Gastroesophageal sphincter (tissue), 4 donors: Measurements from ENCODE around the gene GEMIN5. TPM values are rescaled to one million over a fixed set of nuclear protein-coding genes. Genes with fewer than 3 reads are reported as not detected.
A peak's percentile ranks its signal among the peaks of the same experiment; 100 is the strongest.
"Not testable (repeated sequence)": the region's sequence is repeated elsewhere in the genome, so short reads cannot be mapped to it uniquely, and the experiment has no call there.

Experiments
- ATAC-seq: fragments of 150-250 bp; one replicate; pipeline ENCODE4 v1.9.1; 2016; ENCODE audit warnings: mild to moderate bottlenecking, moderate library complexity
- H3K27ac ChIP-seq, 4 donors: fragments of 200-600 bp; sonication (generic) in 3 of 4; 1 replicate in 3 of 4; 2 replicates in 1 of 4; pipeline ENCODE4 v1.5.1; 2016 to 2019
- H3K27me3 ChIP-seq: fragments of 200-600 bp; sonication (generic); one replicate; pipeline ENCODE4 v1.5.1; 2019
- H3K36me3 ChIP-seq, 2 donors: fragments of 200-600 bp; sonication (generic); one replicate each; pipeline ENCODE4 v1.5.1; 2019; ENCODE audit warnings: control low read depth in 1 of 2
- H3K4me1 ChIP-seq, 3 donors: fragments of 200-600 bp; sonication (generic); 1 replicate in 2 of 3; 2 replicates in 1 of 3; pipeline ENCODE4 v1.5.1; 2016 to 2019; ENCODE audit warnings: control low read depth in 2 of 3
- H3K4me3 ChIP-seq, 2 donors: fragments of 200-600 bp; sonication (generic); one replicate each; pipeline ENCODE4 v1.5.1; 2019; ENCODE audit warnings: mild to moderate bottlenecking in 1 of 2, moderate library complexity in 1 of 2
- H3K9me3 ChIP-seq, 3 donors: fragments of 200-600 bp; sonication (generic); one replicate each; pipeline ENCODE4 v1.5.1; 2017 to 2019; ENCODE audit warnings: control low read depth in 2 of 3
- CTCF ChIP-seq, 4 experiments: fragments of 200-600 bp in 2 of 4; fragments of 450-650 bp in 2 of 4; sonication (generic) in 1 of 4; IDR thresholded peaks; one replicate each; pipeline ENCODE4 v1.5.1; 2017 to 2019; ENCODE audit warnings: antibody characterized with exemption in 4 of 4, mild to moderate bottlenecking in 2 of 4, moderate library complexity in 2 of 4
- EP300 ChIP-seq: sonication (generic); formaldehyde crosslinking; IDR thresholded peaks from one replicate; pipeline ENCODE4 v1.6.1; 2017; ENCODE audit warnings: antibody characterized with exemption, mild to moderate bottlenecking
- POLR2A ChIP-seq, 2 donors: fragments of 450-650 bp; IDR thresholded peaks; one replicate each; pipeline ENCODE4 v1.6.1; 2017; ENCODE audit warnings: antibody characterized with exemption in 2 of 2, mild to moderate bottlenecking in 2 of 2, moderate library complexity in 1 of 2
- POLR2AphosphoS5 ChIP-seq: sonication (generic); formaldehyde crosslinking; IDR thresholded peaks from one replicate; pipeline ENCODE4 v1.6.1; 2017; ENCODE audit warnings: antibody characterized with exemption
- WGBS, 2 donors: methylation state at CpG; one replicate each; pipeline ENCODE4 v1.1.5; 2018; ENCODE audit warnings: low coverage in 1 of 2; 5-methylcytosine and 5-hydroxymethylcytosine counted together
- total RNA-seq, 4 donors: library from RNA; depleted of rRNA; stranded (reverse); fragments of >200 nt; gene quantifications; one replicate each; pipeline ENCODE4 v1.1.0, GENCODE V29; 2016

The GEMIN5 gene
- total RNA-seq, 4 donors from 2014 or later, result 15.8 to 30.0 (median 19.4) TPM

GRCh38 chr5:154940772-154941620 lies 3.0 kb upstream of the GEMIN5 start, which contains the start of gene MRPL22:
MRPL22 (plus strand) TSS chr5:154941073; CDS start chr5:154941111, 38 bp downstream.
- H3K27me3 ChIP-seq, result no peaks in the 10 kb centered on the region
- peaks cover 0 to 7% of the 10 kb centered on the region in 2 donors for H3K36me3 ChIP-seq
- TF ChIP-seq CTCF (IDR thresholded peaks at IDR 0.05) (peak in 3 of 4 experiments; percentile 28 to 50 (median 43)), POLR2A (IDR thresholded peaks at IDR 0.05) (peak; percentile 32 to 36), POLR2AphosphoS5 (peak; percentile 86), EP300 (no peak)
- H3K27ac ChIP-seq, result peak within 1 kb of the TSS; percentile 31 to 86 (median 82)
- ATAC-seq, result peak; percentile 79
- no peaks in the 10 kb centered on the region for H3K9me3 ChIP-seq
- WGBS, 2 donors, result 1 to 3% methylated on average over 12 to 36 of the region's 40 CpGs
- peak within 1 kb of the TSS; percentile 59 to 90 for H3K4me3 ChIP-seq
- H3K4me1 ChIP-seq, result peaks cover 0 to 76% (median 18%) of the 10 kb centered on the region in 3 donors

GRCh38 chr5:154940375-154940771 lies 2.4 kb upstream of the GEMIN5 start:
- ATAC-seq, result no peak
- WGBS, 2 donors, result 78 to 80% methylated on average over 6 to 9 of the region's 9 CpGs
- Histone ChIP-seq H3K4me1 (peaks cover 0 to 71% (median 18%) of the 10 kb centered on the region in 3 donors), H3K9me3 (no peaks in the 10 kb centered on the region), H3K27ac (peak overlapping the region in 3 of 4 donors; percentile 80 to 86 (median 83)), H3K27me3 (no peaks in the 10 kb centered on the region), H3K4me3 (peak overlapping the region; percentile 59 to 90), H3K36me3 (peaks cover 0 to 10% of the 10 kb centered on the region in 2 donors)
- no peak for TF ChIP-seq EP300
- TF ChIP-seq CTCF (IDR thresholded peaks at IDR 0.05), result no peak
- no peak for TF ChIP-seq POLR2AphosphoS5

GRCh38 chr5:154939387-154939786 lies 1.4 kb upstream of the GEMIN5 start:
- WGBS, 2 donors, result 74 to 88% methylated on average over 5 of the region's 5 CpGs
- H3K4me3 ChIP-seq, ATAC-seq, H3K9me3 ChIP-seq, H3K27me3 ChIP-seq, H3K27ac ChIP-seq: not testable (repeated sequence)
- Histone ChIP-seq H3K36me3 (peaks cover 0 to 17% of the 10 kb centered on the region in 2 donors), H3K4me1 (peaks cover 0 to 61% (median 18%) of the 10 kb centered on the region in 3 donors)

- peak overlapping the region; percentile 69 to 80 for H3K4me3 ChIP-seq
- TF ChIP-seq POLR2AphosphoS5, result no peak
- TF ChIP-seq EP300, result no peak
- TF ChIP-seq POLR2A (IDR thresholded peaks at IDR 0.05), result no peak
- TF ChIP-seq CTCF (IDR thresholded peaks at IDR 0.05), result no peak
- H3K9me3 ChIP-seq, result no peaks in the 10 kb centered on the region
- H3K27me3 ChIP-seq, result no peaks in the 10 kb centered on the region
- 15 to 30% methylated on average over 5 to 7 of the region's 11 CpGs for WGBS, 2 donors
- peak overlapping the region; percentile 16 to 82 (median 78) for H3K27ac ChIP-seq
- no peak for ATAC-seq
- H3K36me3 ChIP-seq, result peaks cover 0 to 31% of the 10 kb centered on the region in 2 donors
- peaks cover 0 to 40% (median 13%) of the 10 kb centered on the region in 3 donors for H3K4me1 ChIP-seq
Measured at GRCh38 chr5:154937186-154937717, 759 bp downstream of the GEMIN5 start.

GRCh38 chr5:154934881-154935280 lies 3.1 kb downstream of the GEMIN5 start:
- no peaks in the 10 kb centered on the region for H3K9me3 ChIP-seq
- no peak for ATAC-seq
- H3K36me3 ChIP-seq, result peaks cover 0 to 55% of the 10 kb centered on the region in 2 donors
- H3K4me3 ChIP-seq, result no peak overlapping the region
- H3K4me1 ChIP-seq, result peaks cover 0 to 24% (median 9%) of the 10 kb centered on the region in 3 donors
- H3K27ac ChIP-seq, result no peak overlapping the region
- H3K27me3 ChIP-seq, result no peaks in the 10 kb centered on the region
- TF ChIP-seq POLR2A (IDR thresholded peaks at IDR 0.05) (no peak), POLR2AphosphoS5 (no peak), CTCF (IDR thresholded peaks at IDR 0.05) (no peak), EP300 (no peak)
